Epithelial cell of proximal tubule (primary cell): ENCODE data around the gene PREB. TPM values are rescaled to one million over a fixed set of nuclear protein-coding genes. Genes with fewer than 3 reads are reported as not detected.

Experiments
- DNase-seq: peaks from one replicate; pipeline ENCODE4 v3.0.0-alpha.2; 2011; ENCODE audit warnings: low read depth
- H3K4me3 ChIP-seq: 2 replicates; pipeline ENCODE4 v1.5.1; 2011; ENCODE audit warnings: low read depth, mild to moderate bottlenecking, low read length
- CTCF ChIP-seq: conservative IDR thresholded peaks from 2 replicates; pipeline ENCODE4 v1.5.1; 2012; ENCODE audit warnings: low read depth, mild to moderate bottlenecking, low read length
- total RNA-seq: library from RNA; depleted of rRNA; stranded (reverse); fragments of >200 nt; gene quantifications from 2 replicates; pipeline ENCODE4 v1.2.3, GENCODE V29; 2015

The PREB gene
- total RNA-seq, 1 donor from 2014 or later = 53.3 TPM

GRCh38 chr2:27099334-27099955, 35.0 kb downstream of the PREB start:
- no peak for TF ChIP-seq CTCF
- no peak overlapping the region for H3K4me3 ChIP-seq
- no peak for DNase-seq

DNA sequence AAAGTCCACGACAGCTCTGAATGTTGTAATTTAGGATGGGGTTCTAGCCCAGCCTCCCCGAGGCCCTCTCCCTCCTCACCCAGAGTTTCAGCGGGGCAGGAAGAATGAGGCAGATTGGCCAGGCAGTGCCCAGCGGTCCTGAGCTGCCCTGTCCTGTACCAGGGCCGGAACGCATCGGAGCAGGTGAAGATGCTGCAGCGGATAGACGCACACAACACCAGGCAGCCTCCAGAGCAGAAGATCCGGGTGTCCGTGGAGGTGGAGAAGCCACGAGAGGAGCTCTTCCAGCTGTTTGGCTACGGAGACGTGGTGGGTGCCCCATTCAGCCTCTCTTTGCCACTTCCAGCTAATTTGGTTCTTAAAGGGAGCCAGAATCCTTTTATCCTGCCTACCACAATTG, 37.1 kb downstream of the PREB start:
- H3K4me3 ChIP-seq = no peak overlapping the region
- DNase-seq = no peak
- TF ChIP-seq CTCF = no peak

DNA sequence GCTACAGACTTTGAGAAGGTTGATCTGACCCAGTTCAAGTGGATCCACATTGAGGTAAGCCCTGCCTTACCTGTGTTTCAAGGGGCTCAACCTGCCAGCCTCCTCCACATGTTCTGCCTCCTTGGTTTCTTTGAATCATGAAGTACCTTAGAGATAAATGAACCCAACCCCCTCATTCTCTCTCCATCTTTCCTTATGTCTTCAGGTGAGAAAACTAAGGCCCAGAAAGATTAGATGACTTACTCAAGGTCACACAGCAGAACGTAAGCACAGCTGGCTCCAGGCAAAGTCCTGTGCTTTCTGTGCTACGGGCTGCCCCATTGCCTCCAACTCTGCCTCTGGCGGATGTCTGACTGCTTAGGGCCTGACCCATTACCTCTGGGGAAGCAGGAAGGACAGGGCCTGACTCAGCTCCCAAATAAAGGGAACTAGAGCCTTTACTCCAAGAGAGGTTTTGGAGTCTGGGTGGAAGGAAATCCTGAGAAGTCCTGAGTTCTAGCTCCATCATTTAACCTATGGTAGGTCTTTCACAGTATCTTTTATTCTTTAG, 37.6 kb downstream of the PREB start:
- no peak for TF ChIP-seq CTCF
- no peak overlapping the region for H3K4me3 ChIP-seq
- no peak for DNase-seq

GRCh38 chr2:27095745-27096651, 38.4 kb downstream of the PREB start:
- no peak for TF ChIP-seq CTCF
- H3K4me3 ChIP-seq = no peak overlapping the region
- DNase-seq = no peak

DNA sequence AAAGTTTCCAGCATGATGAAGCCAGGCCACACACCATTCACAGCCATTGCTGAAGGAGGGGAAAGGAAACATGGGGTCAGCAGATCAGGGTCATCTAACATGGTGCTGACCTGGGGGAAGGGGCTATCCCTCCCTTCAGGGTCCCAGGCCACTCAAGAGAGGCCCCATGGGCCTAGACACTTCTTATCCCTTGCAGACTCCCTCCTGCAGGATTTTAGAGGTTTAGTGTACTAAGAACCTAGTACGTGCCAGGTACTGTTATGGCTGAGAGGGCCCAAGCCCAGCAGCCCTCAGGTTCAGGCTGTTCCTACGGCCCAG, 39.0 kb downstream of the PREB start:
- no peak for TF ChIP-seq CTCF
- H3K4me3 ChIP-seq = no peak overlapping the region
- no peak for DNase-seq

DNA sequence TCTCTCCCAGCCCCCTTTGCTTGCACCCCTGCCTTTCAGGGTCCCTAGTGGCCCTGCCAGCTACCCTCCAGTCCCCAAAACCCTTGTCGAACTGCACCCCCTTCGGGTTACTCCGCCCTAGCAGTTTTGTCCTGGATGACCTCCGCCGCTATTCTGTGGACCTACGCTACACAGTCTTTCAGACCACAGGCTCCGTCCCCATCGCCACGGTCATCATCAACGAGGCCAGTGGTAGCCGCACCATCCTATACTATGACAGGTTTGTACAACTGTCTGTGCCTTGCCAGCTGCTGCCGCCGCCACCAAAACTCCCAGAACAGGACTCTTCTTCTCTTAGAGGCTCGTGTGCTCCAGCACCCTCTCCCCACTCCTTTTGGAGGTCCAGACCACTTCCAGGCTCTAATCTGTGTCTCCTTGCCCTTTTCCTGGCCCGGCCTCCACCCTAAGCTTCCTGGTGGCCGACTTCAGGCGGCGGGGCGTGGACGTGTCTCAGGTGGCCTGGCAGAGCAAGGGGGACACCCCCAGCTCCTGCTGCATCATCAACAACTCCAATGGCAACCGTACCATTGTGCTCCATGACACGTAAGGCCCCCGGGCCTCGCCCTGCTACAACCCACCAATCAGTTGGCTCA, 40.0 kb downstream of the PREB start:
- TF ChIP-seq CTCF = no peak
- H3K4me3 ChIP-seq = no peak overlapping the region
- DNase-seq = no peak
